ENCODE data around the gene COBL. TPM values are rescaled to one million over a fixed set of nuclear protein-coding genes. Genes with fewer than 3 reads are reported as not detected.

COBL gene
- total and polyA plus RNA-seq, 10 of the 15 experiments (the other 5 are each of a cell fraction or from before 2014, with no cell fraction given): 0.21 TPM; not detected in 9

DNA sequence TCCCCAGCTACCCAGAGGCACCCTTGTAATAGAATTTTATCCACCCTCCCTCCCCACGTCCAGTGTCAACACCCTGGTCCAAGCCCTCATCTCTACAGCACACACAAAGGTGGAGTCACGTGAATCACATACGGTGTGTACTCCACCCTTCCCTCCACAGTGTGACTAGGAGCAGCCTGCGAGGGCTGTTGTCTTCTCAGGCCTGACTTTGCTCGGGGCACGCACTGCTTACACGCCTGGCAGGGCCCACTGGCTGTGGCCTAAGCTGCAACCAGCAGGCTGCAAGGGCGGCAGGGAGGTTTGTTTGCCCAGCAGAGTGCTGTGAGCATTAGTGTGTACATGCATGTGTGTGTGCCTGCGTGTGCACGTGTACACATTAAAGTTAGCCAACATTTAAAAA is 93.7 kb downstream of the COBL start:
- Histone ChIP-seq H2AFZ (ENCODE audit: control insufficient read depth, low read depth, low read length) (no peak overlapping the region), H3K36me3 (ENCODE audit: control insufficient read depth in 2 of 2, insufficient read depth in 2 of 2, low read length in 1 of 2) (no peaks in the 10 kb centered on the region), H3K27me3 (replicated peaks in 1 of 2; ENCODE audit: control insufficient read depth in 2 of 2, insufficient read depth in 2 of 2, low read length in 1 of 2) (no peaks in the 10 kb centered on the region; a peak in 2 of 4 replicates), H3K4me2 (ENCODE audit: control insufficient read depth, insufficient read depth) (no peak overlapping the region), H3K4me3 (no peak overlapping the region), H3K9ac (ENCODE audit: control insufficient read depth, insufficient read depth, low read length) (no peak overlapping the region), H3K4me1 (ENCODE audit: control insufficient read depth, insufficient read depth, low read length) (no peaks in the 10 kb centered on the region), H3K79me2 (ENCODE audit: control insufficient read depth, insufficient read depth, low read length) (no peaks in the 10 kb centered on the region), H4K20me1 (ENCODE audit: control insufficient read depth, insufficient read depth) (no peaks in the 10 kb centered on the region; the same call in 1 of the 2 replicates), H3K27ac (ENCODE audit: control insufficient read depth, insufficient read depth) (no peak overlapping the region), H3K9me3 (replicated peaks; ENCODE audit: control insufficient read depth, insufficient read depth, low read length) (no peaks in the 10 kb centered on the region)
- no peak for ATAC-seq
- SMC1A ChIA-PET (ENCODE audit: uncharacterized antibody, unreplicated experiment): no interaction called here
- intact Hi-C loops (cut with micrococcal nuclease; ENCODE audit: unreplicated experiment) (no loop called here), in situ Hi-C loops (cut with MboI) (no loop called here)
- CTCF ChIA-PET: no interaction called here
- WGBS (ENCODE audit: insufficient coverage, insufficient replicate concordance, low lambda C conversion rate, missing lambda C conversion rate): 55% methylated on average over 10 of the region's 10 CpGs
- no TSS peak for BruUV-seq (replicated peaks)
- RAD21 ChIA-PET (ENCODE audit: unreplicated experiment): no interaction called here
- FAIRE-seq: no peak
- POLR2A ChIA-PET: no interaction called here
- no peak for DNase-seq (ENCODE audit: low read depth, low spot score)
- TF ChIP-seq HSF1 (IDR thresholded peaks at IDR 0.05; ENCODE audit: low read depth, low read length): no peak
- no peak for TF ChIP-seq CHD1 (IDR thresholded peaks at IDR 0.05; ENCODE audit: low read depth, low read length)
- TF ChIP-seq NR2F1 (conservative IDR thresholded peaks at IDR 0.05): no peak
- no peak for TF ChIP-seq E2F4 (IDR thresholded peaks at IDR 0.05; ENCODE audit: low read depth, low read length)
- no peak for TF ChIP-seq SUZ12 (IDR thresholded peaks at IDR 0.05; ENCODE audit: unreplicated experiment)
- TF ChIP-seq HCFC1 (IDR thresholded peaks at IDR 0.05; ENCODE audit: low read length): no peak
- no peak for TF ChIP-seq MEF2B (IDR thresholded peaks at IDR 0.05; ENCODE audit: partially characterized antibody, poor library complexity, severe bottlenecking)
- no peak for TF ChIP-seq RB1 (IDR thresholded peaks at IDR 0.05; ENCODE audit: borderline replicate concordance)
- no peak for TF ChIP-seq ZNF274 (IDR thresholded peaks at IDR 0.05; ENCODE audit: insufficient read depth, insufficient read length)
- no peak for TF ChIP-seq CEBPZ (IDR thresholded peaks at IDR 0.05; ENCODE audit: low read depth, low read length)
- TF ChIP-seq RELA (IDR thresholded peaks at IDR 0.05; ENCODE audit: borderline replicate concordance, partially characterized antibody): no peak
- no peak for TF ChIP-seq MAX (IDR thresholded peaks at IDR 0.05; ENCODE audit: low read depth, low read length)
- no peak for TF ChIP-seq KDM1A (IDR thresholded peaks at IDR 0.05; ENCODE audit: borderline replicate concordance)
- TF ChIP-seq, protein P1, sequence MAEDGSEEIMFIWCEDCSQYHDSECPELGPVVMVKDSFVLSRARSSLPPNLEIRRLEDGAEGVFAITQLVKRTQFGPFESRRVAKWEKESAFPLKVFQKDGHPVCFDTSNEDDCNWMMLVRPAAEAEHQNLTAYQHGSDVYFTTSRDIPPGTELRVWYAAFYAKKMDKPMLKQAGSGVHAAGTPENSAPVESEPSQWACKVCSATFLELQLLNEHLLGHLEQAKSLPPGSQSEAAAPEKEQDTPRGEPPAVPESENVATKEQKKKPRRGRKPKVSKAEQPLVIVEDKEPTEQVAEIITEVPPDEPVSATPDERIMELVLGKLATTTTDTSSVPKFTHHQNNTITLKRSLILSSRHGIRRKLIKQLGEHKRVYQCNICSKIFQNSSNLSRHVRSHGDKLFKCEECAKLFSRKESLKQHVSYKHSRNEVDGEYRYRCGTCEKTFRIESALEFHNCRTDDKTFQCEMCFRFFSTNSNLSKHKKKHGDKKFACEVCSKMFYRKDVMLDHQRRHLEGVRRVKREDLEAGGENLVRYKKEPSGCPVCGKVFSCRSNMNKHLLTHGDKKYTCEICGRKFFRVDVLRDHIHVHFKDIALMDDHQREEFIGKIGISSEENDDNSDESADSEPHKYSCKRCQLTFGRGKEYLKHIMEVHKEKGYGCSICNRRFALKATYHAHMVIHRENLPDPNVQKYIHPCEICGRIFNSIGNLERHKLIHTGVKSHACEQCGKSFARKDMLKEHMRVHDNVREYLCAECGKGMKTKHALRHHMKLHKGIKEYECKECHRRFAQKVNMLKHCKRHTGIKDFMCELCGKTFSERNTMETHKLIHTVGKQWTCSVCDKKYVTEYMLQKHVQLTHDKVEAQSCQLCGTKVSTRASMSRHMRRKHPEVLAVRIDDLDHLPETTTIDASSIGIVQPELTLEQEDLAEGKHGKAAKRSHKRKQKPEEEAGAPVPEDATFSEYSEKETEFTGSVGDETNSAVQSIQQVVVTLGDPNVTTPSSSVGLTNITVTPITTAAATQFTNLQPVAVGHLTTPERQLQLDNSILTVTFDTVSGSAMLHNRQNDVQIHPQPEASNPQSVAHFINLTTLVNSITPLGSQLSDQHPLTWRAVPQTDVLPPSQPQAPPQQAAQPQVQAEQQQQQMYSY (CRISPR knock-in tag; IDR thresholded peaks at IDR 0.05): no peak
- no peak for TF ChIP-seq ZBED1 (IDR thresholded peaks at IDR 0.05; ENCODE audit: borderline replicate concordance)
- TF ChIP-seq CBFB (IDR thresholded peaks at IDR 0.05; ENCODE audit: low read depth): no peak
- no peak for TF ChIP-seq LARP7 (IDR thresholded peaks at IDR 0.05)

Data from GM12878 (cell line).